NCI-H82 treated with DMSO at 0.1 percent for 48 hours (cell line): ENCODE results near the gene CD226.

Experiments used
- DNase-seq: peaks from one replicate; lab custom pipeline; 2025; ENCODE audit not compliant: unreplicated experiment; lab: John Stamatoyannopoulos, UW

Gene CD226

GRCh38 chr18:69820538-69820937 lies 127.1 kb downstream of the CD226 start:
- no peak for DNase-seq

- no peak for DNase-seq
Observed at GRCh38 chr18:69819460-69819859, 128.2 kb downstream of the CD226 start.

- DNase-seq, result no peak
Observed at GRCh38 chr18:69817335-69817940, 130.2 kb downstream of the CD226 start.

GRCh38 chr18:69814861-69815385 lies 132.8 kb downstream of the CD226 start:
- DNase-seq, result no peak

- DNase-seq, result no peak
Observed at GRCh38 chr18:69813559-69813958, 134.1 kb downstream of the CD226 start.

- DNase-seq, result no peak
Observed at GRCh38 chr18:69808399-69808798, 139.3 kb downstream of the CD226 start.

- DNase-seq, result no peak
Observed at GRCh38 chr18:69804776-69805501, 142.7 kb downstream of the CD226 start.
